Measurements from ENCODE around the gene RAPGEF3. TPM values are rescaled to one million over a fixed set of nuclear protein-coding genes. Genes with fewer than 3 reads are reported as not detected.

Gene RAPGEF3
- total RNA-seq, 1 donor from 2014 or later = 1.4 TPM

DNA sequence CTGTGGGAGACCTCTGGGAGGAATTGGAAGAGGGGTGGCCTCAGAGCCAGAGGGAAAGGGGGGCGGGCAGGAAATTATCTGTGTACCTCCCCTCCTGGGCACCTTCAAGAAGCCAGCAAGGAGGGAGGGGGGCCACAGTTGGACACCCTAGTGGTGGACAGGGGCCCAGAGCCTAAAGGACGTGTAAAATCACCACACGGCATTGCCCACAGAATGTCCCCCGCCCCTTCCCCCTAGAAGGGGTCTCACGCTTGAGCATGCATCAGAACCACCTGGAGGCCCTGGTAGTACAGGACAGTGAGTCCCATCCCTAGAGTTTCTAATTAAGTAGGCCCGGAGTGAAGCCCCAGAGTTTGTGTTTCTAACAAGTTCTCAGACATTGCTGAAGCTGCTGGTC is 41.6 kb downstream of the RAPGEF3 start:
- no peaks in the 10 kb centered on the region for H3K36me3 Mint-ChIP-seq (ENCODE audit: low read depth)
- no peak overlapping the region for H3K4me3 Mint-ChIP-seq

DNA sequence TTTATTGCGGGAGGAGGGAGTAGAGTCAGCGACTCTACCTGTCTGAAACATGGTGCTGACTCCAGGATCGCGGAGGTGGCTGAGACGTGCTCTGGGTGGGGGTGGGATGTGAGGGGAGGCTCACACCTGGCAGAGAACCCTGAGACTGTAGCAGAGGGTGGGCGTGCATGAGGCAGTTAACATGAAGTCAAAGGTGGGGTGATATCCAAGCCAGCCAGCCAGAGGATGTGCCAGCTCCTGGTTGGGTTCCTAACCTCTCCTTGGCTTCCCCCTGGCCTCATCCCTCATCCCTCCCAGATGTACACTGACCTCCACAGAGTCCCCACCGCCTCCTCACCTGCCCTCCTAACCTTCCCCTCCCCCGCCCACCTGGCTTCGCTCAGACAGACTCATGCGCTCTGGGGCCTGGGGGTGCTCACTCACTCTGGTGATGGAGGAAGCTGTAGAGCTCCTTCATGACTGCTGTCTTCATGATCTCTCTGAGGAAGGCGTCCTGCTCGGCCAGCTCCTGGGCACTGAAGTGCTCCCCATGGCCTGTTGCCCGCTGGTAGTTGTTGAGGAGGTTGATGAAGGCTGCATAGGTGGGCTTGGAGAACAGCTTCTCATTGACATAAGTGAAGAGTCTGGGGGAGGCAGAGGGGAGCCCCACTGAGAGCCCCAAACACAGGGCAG is 42.7 kb downstream of the RAPGEF3 start:
- Mint-ChIP-seq H3K36me3 (ENCODE audit: low read depth) (no peaks in the 10 kb centered on the region), H3K4me3 (no peak overlapping the region), H3K9me3 (no peaks in the 10 kb centered on the region), H3K27ac (ENCODE audit: unreplicated experiment) (no peak overlapping the region), H3K27me3 (ENCODE audit: low read depth) (no peaks in the 10 kb centered on the region), H3K4me1 (peaks cover 18% of the 10 kb centered on the region)
- DNase-seq (ENCODE audit: low read depth, low spot score) = no peak
- TF ChIP-seq, protein P1, sequence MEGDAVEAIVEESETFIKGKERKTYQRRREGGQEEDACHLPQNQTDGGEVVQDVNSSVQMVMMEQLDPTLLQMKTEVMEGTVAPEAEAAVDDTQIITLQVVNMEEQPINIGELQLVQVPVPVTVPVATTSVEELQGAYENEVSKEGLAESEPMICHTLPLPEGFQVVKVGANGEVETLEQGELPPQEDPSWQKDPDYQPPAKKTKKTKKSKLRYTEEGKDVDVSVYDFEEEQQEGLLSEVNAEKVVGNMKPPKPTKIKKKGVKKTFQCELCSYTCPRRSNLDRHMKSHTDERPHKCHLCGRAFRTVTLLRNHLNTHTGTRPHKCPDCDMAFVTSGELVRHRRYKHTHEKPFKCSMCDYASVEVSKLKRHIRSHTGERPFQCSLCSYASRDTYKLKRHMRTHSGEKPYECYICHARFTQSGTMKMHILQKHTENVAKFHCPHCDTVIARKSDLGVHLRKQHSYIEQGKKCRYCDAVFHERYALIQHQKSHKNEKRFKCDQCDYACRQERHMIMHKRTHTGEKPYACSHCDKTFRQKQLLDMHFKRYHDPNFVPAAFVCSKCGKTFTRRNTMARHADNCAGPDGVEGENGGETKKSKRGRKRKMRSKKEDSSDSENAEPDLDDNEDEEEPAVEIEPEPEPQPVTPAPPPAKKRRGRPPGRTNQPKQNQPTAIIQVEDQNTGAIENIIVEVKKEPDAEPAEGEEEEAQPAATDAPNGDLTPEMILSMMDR (conservative IDR thresholded peaks at IDR 0.05) = no peak

More for the DNA sequence above, 41.6 kb downstream of the RAPGEF3 start:
- no peaks in the 10 kb centered on the region for H3K9me3 Mint-ChIP-seq
- no peaks in the 10 kb centered on the region for H3K27me3 Mint-ChIP-seq (ENCODE audit: low read depth)
- TF ChIP-seq, protein P1 (conservative IDR thresholded peaks at IDR 0.05) = no peak
- peaks cover 26% of the 10 kb centered on the region for H3K4me1 Mint-ChIP-seq
- no peak overlapping the region for H3K27ac Mint-ChIP-seq (ENCODE audit: unreplicated experiment)
- DNase-seq (ENCODE audit: low read depth, low spot score) = no peak

- peak overlapping the region; percentile 38 for H3K27ac Mint-ChIP-seq (ENCODE audit: unreplicated experiment)
- H3K27me3 Mint-ChIP-seq (ENCODE audit: low read depth) = no peaks in the 10 kb centered on the region
- H3K9me3 Mint-ChIP-seq = no peaks in the 10 kb centered on the region
Measured at GRCh38 chr12:47715393-47715876, 43.2 kb downstream of the RAPGEF3 start.

DNA sequence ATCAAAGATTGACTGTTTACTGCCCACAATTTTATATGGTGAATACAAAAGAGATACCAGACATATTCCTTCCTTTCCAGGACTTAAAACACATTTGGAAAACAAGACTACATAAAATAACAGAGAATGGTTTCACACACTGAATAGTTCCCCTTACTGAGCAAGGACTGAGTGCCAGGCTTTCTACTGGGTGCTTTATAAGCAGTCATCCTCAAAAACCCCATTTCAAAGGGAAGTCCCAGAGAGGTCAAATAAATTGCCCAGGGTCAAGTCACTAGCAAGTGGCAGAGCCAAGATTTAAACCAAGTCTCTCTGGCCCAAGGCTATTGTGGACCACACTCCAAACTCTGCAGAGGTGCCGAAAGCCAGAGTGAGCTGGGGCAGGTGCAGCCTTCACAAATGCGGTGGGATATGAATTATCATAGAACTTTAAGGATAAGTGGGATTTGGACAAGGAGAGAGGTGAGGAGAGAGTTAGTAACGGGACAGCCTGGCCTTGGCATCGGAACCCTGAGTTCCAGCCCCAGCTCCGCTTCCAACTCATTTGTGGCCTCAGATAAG is 43.8 kb downstream of the RAPGEF3 start:
- Mint-ChIP-seq H3K4me1 (peaks cover 18% of the 10 kb centered on the region), H3K4me3 (peak overlapping the region; percentile 38), H3K36me3 (ENCODE audit: low read depth) (no peaks in the 10 kb centered on the region), H3K9me3 (no peaks in the 10 kb centered on the region), H3K27me3 (ENCODE audit: low read depth) (no peaks in the 10 kb centered on the region), H3K27ac (ENCODE audit: unreplicated experiment) (no peak overlapping the region)
- TF ChIP-seq, protein P1 (conservative IDR thresholded peaks at IDR 0.05) = no peak
- no peak for DNase-seq (ENCODE audit: low read depth, low spot score)

More at GRCh38 chr12:47715393-47715876, 43.2 kb downstream of the RAPGEF3 start:
- TF ChIP-seq, protein P1 (conservative IDR thresholded peaks at IDR 0.05) = peak; percentile 89
- peak; percentile 71 for DNase-seq (ENCODE audit: low read depth, low spot score)
- no peaks in the 10 kb centered on the region for H3K36me3 Mint-ChIP-seq (ENCODE audit: low read depth)
- H3K4me3 Mint-ChIP-seq = peak overlapping the region; percentile 38
- peaks cover 18% of the 10 kb centered on the region for H3K4me1 Mint-ChIP-seq

DNA sequence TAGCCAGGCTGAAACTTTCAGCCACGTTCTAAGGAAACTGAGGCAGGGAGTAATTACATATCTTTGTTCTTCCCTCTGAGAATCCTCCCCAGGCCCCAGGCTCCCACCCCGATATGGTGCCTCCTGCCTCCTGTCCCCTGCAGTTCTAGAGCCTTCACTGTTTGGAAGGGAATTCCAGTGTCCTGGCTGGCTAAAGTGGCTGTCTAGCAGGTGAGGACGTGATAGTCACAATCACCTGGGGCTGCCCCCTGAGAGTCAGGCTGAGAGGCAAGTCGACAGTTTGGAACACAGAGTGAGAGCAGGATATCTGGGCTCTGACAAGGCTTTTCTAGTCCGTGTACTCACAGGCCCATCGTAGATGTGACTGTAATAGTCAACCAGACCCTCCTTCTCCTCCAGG is 46.5 kb downstream of the RAPGEF3 start:
- Mint-ChIP-seq H3K9me3 (no peaks in the 10 kb centered on the region), H3K4me3 (no peak overlapping the region), H3K27ac (ENCODE audit: unreplicated experiment) (peak overlapping the region; percentile 71), H3K36me3 (ENCODE audit: low read depth) (no peaks in the 10 kb centered on the region), H3K27me3 (ENCODE audit: low read depth) (no peaks in the 10 kb centered on the region), H3K4me1 (peaks cover 13% of the 10 kb centered on the region)
- no peak for DNase-seq (ENCODE audit: low read depth, low spot score)
- TF ChIP-seq, protein P1 (conservative IDR thresholded peaks at IDR 0.05) = no peak
